ENCODE data around the gene PTPRC.

Gene PTPRC

GRCh38 chr1:198711837-198712236, 73.0 kb downstream of the PTPRC start:
- no peak for DNase-seq

DNA sequence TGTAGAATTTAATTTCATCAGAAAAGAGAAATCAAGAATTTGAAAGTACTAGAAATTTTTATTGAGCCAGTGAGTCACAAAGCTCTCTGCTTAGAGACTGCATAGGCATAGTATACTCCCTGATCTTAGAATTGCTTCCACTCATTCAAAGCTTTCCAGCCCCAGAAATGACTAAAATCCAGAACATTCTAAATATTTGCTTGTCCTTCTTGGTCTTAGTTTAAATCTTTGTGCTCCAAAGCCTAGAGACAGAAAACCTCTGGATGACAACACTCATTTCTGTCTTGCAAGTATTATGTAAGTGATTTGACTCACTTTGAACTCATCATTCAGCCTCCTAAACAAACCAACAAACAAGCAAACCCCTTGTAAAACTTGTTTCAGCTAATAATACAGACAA, 74.2 kb downstream of the PTPRC start:
- DNase-seq: no peak

GRCh38 chr1:198714271-198714670, 75.4 kb downstream of the PTPRC start:
- no peak for DNase-seq

GRCh38 chr1:198716051-198716450, 77.2 kb downstream of the PTPRC start:
- no peak for DNase-seq

DNA sequence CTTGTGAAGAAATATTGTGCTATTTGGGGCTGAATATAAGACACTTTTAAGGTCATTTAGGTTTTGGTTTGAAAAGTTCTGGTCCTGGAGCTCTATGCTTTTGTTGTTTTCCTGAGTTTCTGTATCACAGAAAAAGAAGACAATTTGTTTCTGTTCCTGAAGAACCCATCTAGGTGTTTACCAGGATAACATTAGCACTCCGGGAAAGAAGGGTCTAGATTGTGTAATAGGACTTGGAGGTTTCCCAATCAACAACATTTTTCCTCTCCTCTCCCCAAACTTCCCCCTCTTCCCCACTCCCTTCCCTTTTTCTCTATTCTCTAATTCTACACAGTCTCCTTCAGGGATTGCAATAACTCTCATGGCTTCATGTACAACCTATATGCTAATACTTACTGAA, 78.7 kb downstream of the PTPRC start:
- no peak for DNase-seq

DNA sequence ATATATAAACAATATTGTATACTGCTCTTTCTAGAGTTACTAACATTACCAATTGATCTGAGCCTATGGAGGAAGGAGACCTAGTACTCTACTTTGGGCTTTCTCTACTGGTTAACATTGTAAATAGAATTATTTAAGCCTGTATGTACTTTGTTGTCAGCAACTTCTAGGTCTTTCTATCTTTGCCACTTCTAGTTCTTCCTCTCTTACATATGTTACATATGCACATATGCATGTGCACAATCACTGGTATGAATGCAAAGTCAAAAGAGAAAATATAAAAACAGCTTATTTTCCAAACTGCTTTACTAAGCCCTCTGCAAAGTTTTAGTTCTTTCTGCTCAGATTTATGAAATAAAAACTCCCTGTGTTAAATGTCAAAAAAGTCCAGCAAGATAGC, 84.3 kb downstream of the PTPRC start:
- DNase-seq: no peak

GRCh38 chr1:198725090-198725489, 86.2 kb downstream of the PTPRC start:
- DNase-seq: no peak

- no peak for DNase-seq
Observed at GRCh38 chr1:198726455-198726854, 87.6 kb downstream of the PTPRC start.

GRCh38 chr1:198729195-198729863, 90.5 kb downstream of the PTPRC start:
- DNase-seq: no peak

GRCh38 chr1:198730952-198731351, 92.1 kb downstream of the PTPRC start:
- no peak for DNase-seq

DNA sequence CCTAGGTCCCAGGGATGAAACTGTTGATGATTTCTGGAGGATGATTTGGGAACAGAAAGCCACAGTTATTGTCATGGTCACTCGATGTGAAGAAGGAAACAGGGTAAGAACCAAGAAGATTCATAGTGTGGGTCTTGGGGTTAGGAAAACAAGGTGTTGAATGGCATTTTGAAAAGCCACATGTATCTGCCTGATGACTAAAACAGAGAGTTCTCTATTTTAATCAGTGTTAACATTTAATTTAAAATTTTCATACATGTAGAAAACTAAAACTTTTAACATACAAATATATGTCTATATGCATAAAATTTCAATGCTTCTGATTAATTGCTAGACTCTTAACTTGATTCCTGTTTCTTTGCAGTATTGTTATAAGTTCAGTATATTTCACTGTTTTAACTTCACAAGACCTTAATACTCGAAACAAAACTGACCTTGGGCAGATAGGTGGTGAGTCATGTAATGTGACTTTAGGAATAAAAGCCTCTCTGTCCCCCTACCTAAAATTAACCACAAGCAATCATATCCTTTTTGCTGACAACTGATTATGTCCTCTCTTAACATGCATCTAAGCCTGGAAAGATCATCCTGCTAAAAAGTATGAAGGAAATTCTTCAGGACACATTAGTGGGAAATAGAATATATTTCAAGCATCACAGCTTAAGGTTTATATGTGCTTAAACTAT, 95.6 kb downstream of the PTPRC start:
- no peak for DNase-seq

- DNase-seq: no peak
Observed at GRCh38 chr1:198741744-198742143, 102.9 kb downstream of the PTPRC start.

DNA sequence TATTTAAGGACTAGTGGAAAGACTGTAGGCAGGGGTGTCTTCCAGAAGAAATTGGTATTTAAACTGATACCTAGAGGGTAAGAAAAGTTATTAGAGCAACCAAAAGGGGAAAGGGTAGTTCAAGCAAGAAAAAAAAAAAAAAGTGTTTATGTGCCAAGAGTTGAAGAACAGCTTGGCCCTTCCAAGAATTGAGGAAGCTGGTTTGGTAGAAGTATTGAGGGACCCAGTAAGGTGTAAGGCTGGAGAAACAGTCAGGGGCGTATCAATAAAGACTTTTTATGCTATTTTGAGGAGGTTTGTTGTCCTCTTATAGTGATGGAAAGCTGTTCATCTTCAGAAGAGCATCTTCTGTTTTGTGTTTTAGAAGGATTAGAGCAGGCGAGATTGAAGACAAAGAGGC, 108.3 kb downstream of the PTPRC start:
- DNase-seq: no peak

DNA sequence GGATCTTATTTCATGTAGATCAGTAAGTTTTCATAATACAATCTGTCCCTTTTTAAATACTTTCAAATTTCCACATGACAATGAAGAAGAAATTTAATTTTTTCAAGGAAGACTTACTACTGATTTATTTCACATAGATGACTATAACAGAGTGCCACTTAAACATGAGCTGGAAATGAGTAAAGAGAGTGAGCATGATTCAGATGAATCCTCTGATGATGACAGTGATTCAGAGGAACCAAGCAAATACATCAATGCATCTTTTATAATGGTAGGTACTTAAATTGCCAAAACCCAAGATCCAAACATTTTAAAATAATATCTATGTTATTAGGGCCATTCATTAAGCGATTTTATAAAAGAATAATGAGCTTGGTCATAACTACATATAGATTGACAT, 110.4 kb downstream of the PTPRC start:
- no peak for DNase-seq

- no peak for DNase-seq
Observed at GRCh38 chr1:198750081-198750480, 111.2 kb downstream of the PTPRC start.

DNA sequence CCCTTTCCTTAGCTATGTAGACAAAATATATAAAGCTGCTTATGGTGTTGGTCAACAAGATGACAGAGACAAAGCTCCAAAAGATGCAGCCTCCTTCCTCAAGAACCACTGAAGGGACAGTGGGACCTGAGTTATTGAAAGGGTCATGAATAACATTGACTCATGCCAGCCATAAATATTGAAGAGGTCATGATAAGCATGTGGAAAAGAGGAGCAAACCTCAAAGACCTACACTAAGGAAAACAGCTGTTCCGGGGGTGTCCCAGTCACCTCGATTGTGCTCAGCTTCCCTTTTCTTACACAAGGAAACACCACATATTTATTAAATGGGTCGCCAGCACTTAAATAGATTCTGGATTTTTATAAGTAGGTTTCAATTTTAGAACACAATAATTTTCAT, 112.9 kb downstream of the PTPRC start:
- DNase-seq: no peak

- DNase-seq: no peak
Observed at GRCh38 chr1:198754670-198755069, 115.8 kb downstream of the PTPRC start.

DNA sequence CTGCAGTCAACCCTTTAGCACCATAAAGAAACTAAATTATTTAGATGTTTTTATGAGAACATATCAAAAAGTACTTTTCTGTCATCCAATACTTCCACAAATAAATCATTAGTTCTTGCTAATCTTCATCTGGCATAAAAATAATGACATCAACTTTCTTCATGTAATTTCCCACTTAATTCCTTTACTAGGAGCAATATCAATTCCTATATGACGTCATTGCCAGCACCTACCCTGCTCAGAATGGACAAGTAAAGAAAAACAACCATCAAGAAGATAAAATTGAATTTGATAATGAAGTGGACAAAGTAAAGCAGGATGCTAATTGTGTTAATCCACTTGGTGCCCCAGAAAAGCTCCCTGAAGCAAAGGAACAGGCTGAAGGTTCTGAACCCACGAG, 116.9 kb downstream of the PTPRC start:
- DNase-seq: no peak

DNA sequence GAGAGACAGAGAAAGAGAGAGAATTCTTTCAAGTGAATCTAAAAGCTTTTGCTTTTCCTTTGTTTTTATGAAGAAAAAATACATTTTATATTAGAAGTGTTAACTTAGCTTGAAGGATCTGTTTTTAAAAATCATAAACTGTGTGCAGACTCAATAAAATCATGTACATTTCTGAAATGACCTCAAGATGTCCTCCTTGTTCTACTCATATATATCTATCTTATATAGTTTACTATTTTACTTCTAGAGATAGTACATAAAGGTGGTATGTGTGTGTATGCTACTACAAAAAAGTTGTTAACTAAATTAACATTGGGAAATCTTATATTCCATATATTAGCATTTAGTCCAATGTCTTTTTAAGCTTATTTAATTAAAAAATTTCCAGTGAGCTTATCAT, 117.6 kb downstream of the PTPRC start:
- no peak for DNase-seq

DNA sequence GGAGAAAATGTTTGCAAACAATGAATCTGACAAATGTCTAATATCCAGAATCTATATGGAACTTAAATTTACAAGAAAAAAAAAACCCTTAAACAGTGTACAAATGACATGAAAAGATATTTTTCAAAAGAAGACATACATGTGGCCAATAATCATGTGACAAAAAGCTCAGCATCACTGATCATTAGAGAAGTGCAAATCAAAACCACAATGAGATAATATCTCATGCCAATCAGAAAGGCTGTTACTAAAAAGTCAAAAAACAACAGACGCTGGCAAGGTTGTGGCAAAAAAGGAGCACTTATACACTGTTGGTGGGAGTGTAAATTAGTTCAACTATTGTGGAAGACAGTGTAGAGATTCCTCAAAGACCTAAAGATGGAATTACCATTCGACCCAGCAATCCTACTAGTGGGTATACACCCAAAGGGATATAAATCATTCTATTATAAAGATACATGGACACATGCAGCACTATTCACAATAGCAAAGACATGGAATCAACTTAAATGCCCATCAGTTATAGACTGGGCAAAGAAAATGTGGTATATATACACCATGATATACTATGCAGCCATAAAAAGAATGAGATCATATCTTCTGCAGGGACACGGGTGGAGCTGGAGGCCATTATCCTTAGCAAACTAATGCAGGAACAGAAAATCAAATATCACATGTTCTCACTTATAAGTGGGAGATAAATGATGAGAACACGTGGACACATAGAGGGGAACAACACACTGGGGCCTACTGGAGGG, 123.2 kb downstream of the PTPRC start:
- no peak for DNase-seq

DNA sequence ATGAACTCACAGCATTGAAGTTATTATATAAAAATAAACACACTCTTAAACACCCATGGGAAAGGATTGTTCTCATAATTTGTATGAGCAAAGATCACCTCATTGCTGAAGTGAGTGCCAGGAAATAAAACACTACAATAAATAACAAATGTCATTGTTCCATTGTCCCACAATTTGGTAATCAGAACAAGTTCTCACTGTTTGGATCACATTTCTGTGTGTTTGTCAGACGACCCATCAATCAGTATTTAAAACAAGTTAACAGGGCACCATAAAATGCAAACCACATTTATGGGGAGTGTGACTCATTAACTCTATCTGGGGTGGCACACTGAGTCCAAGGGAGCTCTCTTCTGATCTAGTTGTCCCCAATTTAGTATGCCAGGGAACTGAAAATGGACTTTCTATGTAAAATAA, 124.5 kb downstream of the PTPRC start:
- no peak for DNase-seq

DNA sequence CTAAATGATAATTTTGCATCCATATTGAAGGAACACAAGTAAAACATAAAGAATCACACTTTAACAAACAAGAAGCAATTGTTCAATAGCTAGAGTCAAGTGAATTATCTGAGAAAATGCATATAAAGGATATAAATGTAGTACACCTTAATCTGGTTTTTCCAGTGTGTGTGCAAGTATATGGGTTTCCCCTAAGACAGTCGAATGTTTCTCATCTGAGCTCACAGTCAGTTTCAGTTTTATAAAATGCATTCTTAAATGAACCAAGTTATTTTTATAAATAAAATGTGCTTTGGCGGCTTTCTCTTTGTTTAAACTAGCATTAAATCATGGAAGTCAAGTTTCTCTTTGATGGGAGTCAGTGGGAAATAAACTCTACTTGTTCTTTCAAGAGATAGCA, 125.9 kb downstream of the PTPRC start:
- no peak for DNase-seq

- no peak for DNase-seq
Observed at GRCh38 chr1:198765416-198765815, 126.6 kb downstream of the PTPRC start.

- DNase-seq: no peak
Observed at GRCh38 chr1:198771563-198772153, 132.8 kb downstream of the PTPRC start.
